CD14-positive monocyte (primary cell): Measurements from ENCODE around the gene VOPP1. TPM values are rescaled to one million over a fixed set of nuclear protein-coding genes. Genes with fewer than 3 reads are reported as not detected.

Experiments used
- DNase-seq, 3 donors: peaks; one replicate each; pipeline ENCODE4 v3.0.0-alpha.2; 2011 to 2022
- H2AFZ ChIP-seq: 2 replicates; pipeline ENCODE4 v1.6.0; 2012; ENCODE audit warnings: mild to moderate bottlenecking, low read depth, low read length, inconsistent platforms; ENCODE audit not compliant: insufficient read depth, poor library complexity, severe bottlenecking
- H3K27ac ChIP-seq, 2 donors: 1 replicate in 1 of 2; 2 replicates in 1 of 2; pipeline ENCODE4 v1.5.1; 2012 to 2013; ENCODE audit warnings: low read length in 2 of 2, control low read depth in 1 of 2, inconsistent platforms in 1 of 2, low read depth in 1 of 2, mild to moderate bottlenecking in 1 of 2
- H3K27me3 ChIP-seq, 2 donors: one replicate each; pipeline versions ENCODE4 v1.6.0 to v1.6.1; 2011 to 2013; ENCODE audit warnings: low read length in 2 of 2; ENCODE audit not compliant: control insufficient read depth in 2 of 2, insufficient read depth in 2 of 2
- H3K36me3 ChIP-seq, 2 donors: replicated peaks in 1 of 2; 1 replicate in 1 of 2; 2 replicates in 1 of 2; pipeline versions ENCODE4 v1.5.1 to v1.6.1; 2012 to 2013; ENCODE audit warnings: low read length in 2 of 2, control low read depth in 1 of 2, inconsistent platforms in 1 of 2, mild to moderate bottlenecking in 1 of 2; ENCODE audit not compliant: insufficient read depth in 2 of 2, control insufficient read depth in 1 of 2
- H3K4me1 ChIP-seq, 2 donors: 1 replicate in 1 of 2; 2 replicates in 1 of 2; pipeline versions ENCODE4 v1.5.1 to v1.6.1; 2012 to 2013; ENCODE audit warnings: low read length in 2 of 2, control low read depth in 1 of 2, inconsistent platforms in 1 of 2, mild to moderate bottlenecking in 1 of 2, moderate library complexity in 1 of 2; ENCODE audit not compliant: insufficient read depth in 2 of 2, control insufficient read depth in 1 of 2
- H3K4me2 ChIP-seq: replicated peaks from 2 replicates; pipeline ENCODE3; 2012; ENCODE audit warnings: low read length, moderate library complexity, mild to moderate bottlenecking; ENCODE audit not compliant: poor library complexity, severe bottlenecking; ENCODE audit errors: extremely low read depth
- H3K4me3 ChIP-seq, 3 experiments: fragments of 200-600 bp in 1 of 3; sonication (generic) in 1 of 3; replicated peaks in 1 of 3; 1 replicate in 2 of 3; 2 replicates in 1 of 3; pipeline ENCODE4 v1.5.1; 2011 to 2013; ENCODE audit warnings: low read length in 3 of 3, mild to moderate bottlenecking in 3 of 3, control low read depth in 2 of 3, low read depth in 2 of 3, inconsistent platforms in 1 of 3, moderate library complexity in 1 of 3
- H3K79me2 ChIP-seq: 2 replicates; pipeline ENCODE4 v1.6.0; 2012; ENCODE audit warnings: mild to moderate bottlenecking, control low read depth, inconsistent platforms, low read length, moderate library complexity; ENCODE audit not compliant: insufficient read depth
- H3K9ac ChIP-seq: 2 replicates; pipeline ENCODE4 v1.6.0; 2017; ENCODE audit warnings: low read length, mild to moderate bottlenecking; ENCODE audit not compliant: insufficient read depth, poor library complexity, severe bottlenecking
- H3K9me3 ChIP-seq, 2 donors: replicated peaks in 1 of 2; 1 replicate in 1 of 2; 2 replicates in 1 of 2; pipeline versions ENCODE4 v1.5.1 to v1.6.1; 2012 to 2013; ENCODE audit warnings: low read length in 2 of 2, control low read depth in 1 of 2; ENCODE audit not compliant: control insufficient read depth in 1 of 2, insufficient read depth in 1 of 2
- H4K20me1 ChIP-seq: 2 replicates; pipeline ENCODE4 v1.6.0; 2012; ENCODE audit warnings: mild to moderate bottlenecking, low read length, control low read depth, moderate library complexity; ENCODE audit not compliant: insufficient read depth
- H3K27ac Mint-ChIP-seq, 7 donors: one replicate each; pipeline ENCODE4 v1.8.0; 2020; ENCODE audit warnings: mild to moderate bottlenecking in 7 of 7, mixed read lengths in 7 of 7, moderate library complexity in 6 of 7, inconsistent platforms in 2 of 7
- H3K27me3 Mint-ChIP-seq, 3 donors: one replicate each; pipeline ENCODE4 v1.8.0; 2021 to 2022; ENCODE audit warnings: low read depth in 3 of 3, mild to moderate bottlenecking in 3 of 3, mixed read lengths in 3 of 3, moderate library complexity in 3 of 3, inconsistent platforms in 1 of 3
- H3K36me3 Mint-ChIP-seq, 2 donors: one replicate each; pipeline ENCODE4 v1.8.0; 2020; ENCODE audit warnings: mixed read lengths in 2 of 2, inconsistent platforms in 1 of 2, mild to moderate bottlenecking in 1 of 2
- H3K4me1 Mint-ChIP-seq: one replicate; pipeline ENCODE4 v1.8.0; 2020; ENCODE audit warnings: mild to moderate bottlenecking, mixed read lengths
- H3K4me3 Mint-ChIP-seq, 2 donors: one replicate each; pipeline ENCODE4 v1.8.0; 2020; ENCODE audit warnings: mild to moderate bottlenecking in 2 of 2, mixed read lengths in 2 of 2, moderate library complexity in 1 of 2
- H3K9me3 Mint-ChIP-seq, 7 donors: one replicate each; pipeline ENCODE4 v1.8.0; 2020 to 2022; ENCODE audit warnings: mixed read lengths in 7 of 7, mild to moderate bottlenecking in 6 of 7, moderate library complexity in 6 of 7, inconsistent platforms in 2 of 7
- WGBS: methylation state at CpG from one replicate; pipeline ENCODE4 v1.1.5; 2013; ENCODE audit warnings: missing lambda C conversion rate; ENCODE audit not compliant: insufficient coverage; 5-methylcytosine and 5-hydroxymethylcytosine counted together
- intact Hi-C, 2 donors: fragments of 100-400 bp; cut with micrococcal nuclease; formaldehyde crosslinking; loops; one replicate each; pipeline versions ENCODE4 v1.15.0 to v1.15.1; 2023
- polyA plus RNA-seq, 3 donors: library from polyadenylated mRNA; depleted of rRNA in 1 of 3; unstranded in 2 of 3; stranded (reverse) in 1 of 3; fragments of 300-500 nt in 2 of 3; fragments of >200 nt in 1 of 3; fragmentation: Illumina TruSeq in 2 of 3; gene quantifications; 1 replicate in 2 of 3; 2 replicates in 1 of 3; pipeline ENCODE4 v1.2.3, GENCODE V29; 2012 to 2021
- TF ChIP-seq, protein P1 (sequence below): fragments of 200-600 bp; IDR thresholded peaks from one replicate; pipeline ENCODE4 v1.8.0; 2022; ENCODE audit warnings: antibody characterized with exemption, mild to moderate bottlenecking

Gene VOPP1
- polyA plus RNA-seq, 3 donors = 16.7 to 22.1 (median 18.0) TPM

DNA sequence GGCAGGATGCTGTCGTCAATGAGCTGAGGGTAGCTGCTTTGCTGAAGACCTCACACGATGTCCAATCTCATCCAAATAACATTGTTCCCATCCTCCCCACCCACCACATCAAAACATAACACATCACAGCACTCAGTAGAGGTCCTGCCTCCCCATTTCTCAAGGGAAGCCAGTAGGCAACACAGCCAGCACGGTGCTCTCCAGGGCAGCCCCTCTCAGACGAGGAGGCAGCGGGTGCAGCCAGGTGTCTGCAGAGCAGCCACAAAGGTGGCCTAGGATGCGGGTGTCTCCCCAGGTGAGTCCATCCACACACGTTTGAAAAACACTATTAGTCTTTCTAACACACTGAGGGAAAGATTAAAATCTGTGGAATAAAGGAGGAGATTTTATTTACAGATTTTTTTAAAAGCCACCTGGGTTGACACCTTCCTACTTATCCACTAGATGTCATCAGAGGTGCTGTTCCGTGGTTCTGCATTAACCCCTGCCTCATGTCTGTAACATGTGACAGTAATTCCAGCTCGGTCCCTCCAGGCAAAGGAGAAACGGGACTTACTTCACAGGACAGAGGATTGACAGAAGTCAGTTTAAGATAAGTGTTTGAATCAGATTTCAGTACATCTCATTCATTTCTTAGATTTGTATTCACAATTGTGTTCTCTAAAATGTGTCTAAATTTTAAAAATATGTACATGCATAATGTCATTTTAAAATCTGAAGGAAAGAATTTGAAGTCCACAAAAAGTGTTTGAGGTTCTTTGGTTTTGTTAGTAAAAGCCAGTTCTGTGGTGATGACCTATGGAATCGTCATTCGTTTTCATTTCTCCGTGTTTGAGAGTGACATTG lies 139.1 kb downstream of the VOPP1 start:
- no peaks in the 10 kb centered on the region for H3K9me3 ChIP-seq
- H3K79me2 ChIP-seq = no peaks in the 10 kb centered on the region
- H4K20me1 ChIP-seq = no peaks in the 10 kb centered on the region
- H3K27me3 ChIP-seq = no peaks in the 10 kb centered on the region
- peaks cover 0 to 18% of the 10 kb centered on the region in 2 donors for H3K36me3 ChIP-seq
- no peak overlapping the region for H3K9ac ChIP-seq
- Mint-ChIP-seq H3K4me1 (no peaks in the 10 kb centered on the region), H3K9me3 (peaks cover 0 to 2% (median 0%) of the 10 kb centered on the region in 7 donors), H3K36me3 (peaks cover 5 to 7% of the 10 kb centered on the region in 2 donors), H3K27me3 (peaks cover 0 to 3% (median 1%) of the 10 kb centered on the region in 3 donors), H3K27ac (peak overlapping the region in 2 of 7 donors; percentile 0 to 4), H3K4me3 (no peak overlapping the region)
- no peak overlapping the region for H2AFZ ChIP-seq
- TF ChIP-seq, protein P1, sequence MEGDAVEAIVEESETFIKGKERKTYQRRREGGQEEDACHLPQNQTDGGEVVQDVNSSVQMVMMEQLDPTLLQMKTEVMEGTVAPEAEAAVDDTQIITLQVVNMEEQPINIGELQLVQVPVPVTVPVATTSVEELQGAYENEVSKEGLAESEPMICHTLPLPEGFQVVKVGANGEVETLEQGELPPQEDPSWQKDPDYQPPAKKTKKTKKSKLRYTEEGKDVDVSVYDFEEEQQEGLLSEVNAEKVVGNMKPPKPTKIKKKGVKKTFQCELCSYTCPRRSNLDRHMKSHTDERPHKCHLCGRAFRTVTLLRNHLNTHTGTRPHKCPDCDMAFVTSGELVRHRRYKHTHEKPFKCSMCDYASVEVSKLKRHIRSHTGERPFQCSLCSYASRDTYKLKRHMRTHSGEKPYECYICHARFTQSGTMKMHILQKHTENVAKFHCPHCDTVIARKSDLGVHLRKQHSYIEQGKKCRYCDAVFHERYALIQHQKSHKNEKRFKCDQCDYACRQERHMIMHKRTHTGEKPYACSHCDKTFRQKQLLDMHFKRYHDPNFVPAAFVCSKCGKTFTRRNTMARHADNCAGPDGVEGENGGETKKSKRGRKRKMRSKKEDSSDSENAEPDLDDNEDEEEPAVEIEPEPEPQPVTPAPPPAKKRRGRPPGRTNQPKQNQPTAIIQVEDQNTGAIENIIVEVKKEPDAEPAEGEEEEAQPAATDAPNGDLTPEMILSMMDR = no peak
- H3K4me1 ChIP-seq = no peaks in the 10 kb centered on the region
- intact Hi-C loops = no loop called here
- 94% methylated on average over 8 of the region's 13 CpGs for WGBS
- DNase-seq = peak in 1 of 3 donors; percentile 1
- no peak overlapping the region for H3K4me3 ChIP-seq
- H3K4me2 ChIP-seq = no peak overlapping the region
- H3K27ac ChIP-seq = no peak overlapping the region

DNA sequence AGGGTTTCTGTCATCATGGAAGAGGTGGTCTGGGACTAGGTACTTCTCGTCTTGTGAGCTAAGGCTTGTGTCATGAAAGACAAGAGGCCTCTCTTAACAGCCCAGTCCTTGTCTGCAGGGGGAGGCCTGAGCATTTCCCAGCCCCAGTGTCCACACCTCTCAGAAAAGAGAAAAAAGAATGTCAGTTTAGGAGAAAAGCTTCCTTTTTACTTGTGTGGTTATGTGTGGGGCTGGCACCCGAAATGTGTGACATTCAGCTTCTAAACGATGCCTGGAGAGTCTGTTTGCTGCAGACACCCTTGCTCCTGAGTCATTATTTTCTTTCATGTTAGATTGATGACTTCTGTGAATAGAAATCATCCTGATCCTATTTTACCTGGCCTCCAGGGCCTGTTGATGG lies 139.8 kb downstream of the VOPP1 start:
- Histone ChIP-seq H3K27ac (no peak overlapping the region), H4K20me1 (no peaks in the 10 kb centered on the region), H3K9me3 (no peaks in the 10 kb centered on the region), H3K4me3 (no peak overlapping the region), H3K4me2 (no peak overlapping the region), H3K79me2 (no peaks in the 10 kb centered on the region), H3K9ac (no peak overlapping the region), H3K27me3 (no peaks in the 10 kb centered on the region), H3K36me3 (peaks cover 0 to 18% of the 10 kb centered on the region in 2 donors), H2AFZ (no peak overlapping the region), H3K4me1 (no peaks in the 10 kb centered on the region)
- 95% methylated on average over 3 of the region's 3 CpGs for WGBS
- H3K9me3 Mint-ChIP-seq = peaks cover 0 to 2% (median 0%) of the 10 kb centered on the region in 7 donors
- H3K36me3 Mint-ChIP-seq = peaks cover 5 to 7% of the 10 kb centered on the region in 2 donors
- H3K27ac Mint-ChIP-seq = peak overlapping the region in 1 of 7 donors; percentile 0
- no peaks in the 10 kb centered on the region for H3K4me1 Mint-ChIP-seq
- TF ChIP-seq, protein P1 = no peak
- peaks cover 0 to 3% (median 0%) of the 10 kb centered on the region in 3 donors for H3K27me3 Mint-ChIP-seq
- DNase-seq = no peak
- intact Hi-C loops = no loop called here
- H3K4me3 Mint-ChIP-seq = no peak overlapping the region
